Stromal cell of bone marrow (primary cell): ENCODE results near the gene VAT1L.
"Not testable (repeated sequence)": the region's sequence is repeated elsewhere in the genome, so short reads cannot be mapped to it uniquely, and the experiment has no call there.

Experiments used
- DNase-seq: peaks from one replicate; pipeline ENCODE4 v3.0.0-alpha.2; 2012; ENCODE audit warnings: low read depth

The VAT1L gene

DNA sequence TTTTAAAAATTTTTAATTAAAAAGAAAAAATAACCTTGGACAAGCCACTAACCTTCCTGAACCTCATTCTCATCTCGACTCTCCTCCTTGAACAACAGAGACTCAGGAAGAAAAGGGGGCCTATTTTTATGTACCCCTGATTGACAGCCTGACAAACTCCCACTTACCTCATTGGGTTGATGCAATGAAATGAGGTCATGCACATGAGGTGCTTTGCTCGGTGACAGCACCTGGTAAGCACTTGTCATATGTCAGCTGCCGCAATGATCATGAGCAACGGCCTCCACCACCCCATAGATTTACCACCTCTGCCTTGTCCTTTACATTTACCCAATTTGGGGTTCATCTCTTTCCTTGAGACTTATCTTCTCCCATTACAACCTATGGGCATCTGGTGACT lies 167.9 kb downstream of the VAT1L start:
- DNase-seq = no peak

DNA sequence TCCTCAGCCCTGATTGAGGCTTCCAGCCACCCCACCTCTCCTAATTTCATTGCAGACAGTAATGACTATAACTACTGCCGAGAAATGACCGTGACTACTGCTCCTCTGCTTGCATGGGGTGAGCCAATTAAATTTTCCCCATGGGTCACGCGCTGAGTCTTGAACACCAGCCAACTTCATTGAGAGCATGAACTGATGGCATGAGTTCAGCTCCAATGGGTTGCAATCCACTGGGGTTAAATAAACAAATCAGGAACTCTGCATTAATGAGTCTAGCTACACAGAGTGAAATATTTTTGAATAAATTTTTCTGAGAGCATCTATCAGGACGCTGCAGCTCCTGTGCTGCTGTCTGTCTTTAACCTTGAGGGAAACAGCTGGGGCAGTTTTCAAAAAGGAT lies 172.4 kb downstream of the VAT1L start:
- DNase-seq = no peak

DNA sequence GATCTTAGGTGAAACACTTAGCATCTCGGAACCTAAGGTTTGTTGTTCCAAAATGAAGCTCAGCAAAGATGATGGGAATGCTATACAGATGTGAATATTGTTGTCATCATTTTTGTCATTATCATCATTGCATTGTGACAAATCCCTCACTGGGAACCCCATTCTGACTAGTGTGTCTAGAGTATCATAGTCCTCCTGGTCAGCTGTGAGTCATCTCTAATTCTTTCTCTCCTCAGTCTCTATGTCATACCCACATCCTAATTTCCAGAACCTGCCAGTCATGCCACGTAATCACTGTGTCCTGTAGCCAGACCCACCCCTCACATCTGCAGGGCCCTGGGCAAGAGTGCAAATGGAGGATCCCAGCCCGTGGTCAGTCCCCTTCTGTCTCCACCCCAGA lies 173.4 kb downstream of the VAT1L start:
- no peak for DNase-seq

GRCh38 chr16:77962689-77963088 lies 174.3 kb downstream of the VAT1L start:
- DNase-seq = no peak

DNA sequence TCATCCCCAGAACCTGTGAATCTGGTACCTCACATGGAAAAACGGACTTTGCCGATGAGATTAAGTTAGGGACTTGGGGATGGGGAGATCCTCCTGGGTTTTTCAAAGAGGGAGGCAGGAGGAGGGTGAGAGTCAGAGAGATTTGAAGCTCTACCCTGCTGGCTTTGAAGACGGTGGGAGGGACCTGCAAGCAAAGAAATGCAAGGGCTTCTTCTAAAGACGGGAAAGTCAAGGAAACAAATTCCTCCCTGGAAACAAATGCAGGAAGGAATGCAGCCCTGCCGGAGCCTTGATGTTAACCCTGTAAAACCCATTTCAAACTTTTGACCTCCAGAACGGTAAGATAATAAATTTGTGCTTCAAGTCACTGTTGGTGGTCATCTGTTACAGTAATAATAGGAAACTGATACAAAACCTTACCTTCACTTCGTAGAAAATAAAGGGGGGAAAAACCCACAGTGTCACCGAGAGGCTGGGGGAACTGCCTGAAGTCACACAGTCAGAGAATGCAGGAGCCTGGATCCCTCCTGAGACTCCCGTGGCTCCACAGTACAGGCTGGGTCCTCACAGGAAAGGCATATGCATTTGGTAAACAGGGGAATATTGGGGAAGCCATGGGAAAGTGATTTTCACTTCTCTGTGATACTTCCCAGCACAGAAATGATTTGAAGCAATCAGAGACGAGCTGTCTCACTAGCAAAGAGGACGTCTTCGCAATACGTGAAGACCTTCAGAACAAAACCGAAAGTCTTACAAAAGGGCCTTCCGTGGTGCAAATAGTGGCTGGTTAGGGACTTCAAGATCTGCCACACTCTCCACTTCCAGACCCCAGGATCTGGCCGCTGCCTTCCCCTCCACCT lies 175.1 kb downstream of the VAT1L start:
- no peak for DNase-seq

DNA sequence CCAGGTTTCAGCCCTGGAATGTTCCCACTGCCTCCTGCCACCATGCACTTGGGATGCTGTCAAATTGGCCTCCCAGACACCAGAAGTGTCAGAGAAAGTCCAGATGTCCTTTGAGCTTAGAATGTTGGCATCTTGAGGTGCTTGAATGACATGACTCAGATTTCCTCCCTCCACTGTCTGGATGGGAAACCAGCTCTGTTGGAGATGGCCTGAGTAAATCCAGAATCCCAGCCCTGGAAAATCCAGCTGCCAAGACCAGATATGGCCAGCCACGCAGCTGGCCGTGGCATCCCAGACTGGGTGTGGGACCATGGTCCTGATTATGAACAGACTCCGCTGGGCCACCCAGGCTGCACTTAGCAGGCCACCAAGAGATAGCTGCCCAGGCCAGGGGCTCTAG lies 177.0 kb downstream of the VAT1L start:
- no peak for DNase-seq

DNA sequence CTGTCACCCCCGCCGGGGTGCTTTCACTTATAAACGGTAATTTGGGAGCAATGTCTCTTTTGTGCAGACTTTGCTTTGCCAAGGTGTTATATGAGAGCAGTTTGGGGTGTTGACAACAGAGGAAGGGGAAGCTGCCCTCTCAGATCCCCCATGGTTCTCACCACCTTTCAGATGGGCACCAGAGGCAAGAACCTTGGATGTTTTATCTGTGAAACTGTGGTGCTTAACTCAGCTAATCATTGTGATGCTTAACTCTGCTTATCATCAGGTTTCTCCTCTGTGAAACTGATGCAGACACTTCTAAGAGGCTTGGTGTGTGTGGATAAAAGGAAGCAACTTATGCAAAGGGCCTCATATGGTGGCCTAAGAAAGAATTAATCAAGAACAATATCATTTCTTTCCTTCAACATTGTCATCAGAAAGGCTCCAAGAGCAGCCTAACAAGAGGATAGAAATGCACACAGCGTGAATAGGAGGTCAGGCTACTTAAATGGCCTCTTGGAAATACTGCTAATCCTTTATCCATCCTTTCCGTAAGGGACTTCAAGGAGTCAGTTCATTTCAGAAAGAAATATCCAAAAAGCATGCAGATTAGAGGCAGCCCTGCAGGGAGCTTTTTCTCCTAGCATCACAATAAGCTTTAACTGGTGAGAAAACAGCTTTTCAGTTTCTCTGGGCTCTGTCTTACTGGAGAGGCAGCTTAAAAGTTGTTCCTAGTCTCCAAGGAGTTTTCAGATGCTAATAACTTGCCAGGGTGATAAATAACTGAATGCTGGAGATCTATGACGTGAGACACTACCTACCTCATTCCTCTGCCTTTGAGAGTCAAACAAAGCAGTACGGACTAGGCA lies 178.9 kb downstream of the VAT1L start:
- DNase-seq = no peak

DNA sequence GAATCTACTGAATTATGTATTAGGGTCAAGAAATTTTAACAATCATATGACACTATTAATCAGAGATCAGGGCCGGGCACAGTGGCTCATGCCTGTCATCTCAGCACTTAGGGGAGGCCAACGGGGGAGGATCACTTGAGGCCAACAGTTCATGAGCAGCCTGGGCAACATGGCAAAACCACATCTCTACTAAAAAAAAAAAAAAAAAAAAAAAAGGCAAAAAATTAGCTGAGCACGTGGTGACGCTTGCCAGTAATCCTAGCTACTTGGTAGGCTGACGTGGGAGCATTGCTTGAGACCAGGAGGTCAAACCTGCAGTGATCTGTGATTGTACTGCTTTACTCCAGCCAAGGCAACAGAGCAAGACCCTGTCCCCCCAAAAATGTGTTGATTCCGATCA lies 181.5 kb downstream of the VAT1L start:
- DNase-seq = no peak

DNA sequence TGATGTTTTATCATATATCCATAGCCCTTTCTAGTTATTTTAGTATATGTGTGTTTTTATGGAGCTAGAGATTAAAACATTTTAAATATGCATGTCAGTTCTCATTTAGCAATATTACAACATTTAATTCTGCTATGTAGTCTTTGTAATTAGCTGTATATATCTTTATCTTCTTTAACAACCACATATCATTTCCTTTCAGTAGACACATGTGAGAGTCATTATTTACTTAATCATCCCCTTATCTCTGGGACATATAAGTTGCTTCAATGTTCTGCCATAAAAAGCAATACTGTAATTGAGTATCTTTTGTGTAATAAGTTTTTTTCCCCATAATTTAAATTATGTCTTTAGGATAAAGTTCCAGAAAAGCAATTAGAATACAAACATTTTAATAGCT lies 182.0 kb downstream of the VAT1L start:
- DNase-seq = no peak

GRCh38 chr16:77971306-77972061 lies 183.1 kb downstream of the VAT1L start:
- DNase-seq = peak; percentile 43

GRCh38 chr16:77972062-77972392 lies 183.7 kb downstream of the VAT1L start:
- no peak for DNase-seq

- no peak for DNase-seq
Observed at GRCh38 chr16:77974883-77975282, 186.5 kb downstream of the VAT1L start.

- DNase-seq = no peak
Observed at GRCh38 chr16:77975942-77976341, 187.6 kb downstream of the VAT1L start.

DNA sequence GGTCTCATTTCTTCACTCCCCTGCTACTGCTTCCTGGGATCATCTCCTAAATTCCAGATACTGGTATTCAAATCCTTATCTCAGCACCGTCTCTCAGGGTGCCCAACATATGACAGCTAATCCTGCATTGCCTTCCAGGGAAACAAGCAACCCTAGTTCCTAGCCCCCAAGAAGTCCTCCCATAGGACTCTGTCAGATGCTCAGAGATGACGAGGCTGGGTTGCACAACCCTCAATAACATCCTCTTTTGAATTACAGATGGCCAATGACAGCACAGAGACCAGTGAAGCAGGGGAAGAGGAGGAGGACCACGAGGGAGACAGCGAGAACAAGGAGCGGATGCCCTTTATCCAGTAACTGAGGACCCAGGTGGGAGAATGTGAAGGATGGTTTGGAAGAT lies 189.0 kb downstream of the VAT1L start:
- no peak for DNase-seq

DNA sequence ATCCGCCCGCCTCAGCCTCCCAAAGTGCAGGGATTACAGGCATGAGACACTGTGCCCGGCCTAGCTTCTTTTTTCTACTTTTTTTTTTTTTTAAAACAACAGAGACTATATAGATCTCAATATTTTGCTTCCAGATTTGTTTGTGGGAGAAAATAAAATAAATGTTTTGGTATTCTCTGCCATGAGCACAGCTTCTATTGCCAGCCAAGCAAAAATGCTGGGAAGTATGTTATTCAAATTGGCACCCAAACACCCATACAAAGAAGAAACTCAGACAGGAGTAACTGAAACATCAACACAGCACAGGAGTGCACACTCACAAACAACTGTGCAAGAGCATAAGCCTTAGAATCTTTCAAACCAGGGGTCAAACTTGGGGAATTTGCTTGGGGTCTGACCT lies 196.7 kb downstream of the VAT1L start:
- DNase-seq = no peak

DNA sequence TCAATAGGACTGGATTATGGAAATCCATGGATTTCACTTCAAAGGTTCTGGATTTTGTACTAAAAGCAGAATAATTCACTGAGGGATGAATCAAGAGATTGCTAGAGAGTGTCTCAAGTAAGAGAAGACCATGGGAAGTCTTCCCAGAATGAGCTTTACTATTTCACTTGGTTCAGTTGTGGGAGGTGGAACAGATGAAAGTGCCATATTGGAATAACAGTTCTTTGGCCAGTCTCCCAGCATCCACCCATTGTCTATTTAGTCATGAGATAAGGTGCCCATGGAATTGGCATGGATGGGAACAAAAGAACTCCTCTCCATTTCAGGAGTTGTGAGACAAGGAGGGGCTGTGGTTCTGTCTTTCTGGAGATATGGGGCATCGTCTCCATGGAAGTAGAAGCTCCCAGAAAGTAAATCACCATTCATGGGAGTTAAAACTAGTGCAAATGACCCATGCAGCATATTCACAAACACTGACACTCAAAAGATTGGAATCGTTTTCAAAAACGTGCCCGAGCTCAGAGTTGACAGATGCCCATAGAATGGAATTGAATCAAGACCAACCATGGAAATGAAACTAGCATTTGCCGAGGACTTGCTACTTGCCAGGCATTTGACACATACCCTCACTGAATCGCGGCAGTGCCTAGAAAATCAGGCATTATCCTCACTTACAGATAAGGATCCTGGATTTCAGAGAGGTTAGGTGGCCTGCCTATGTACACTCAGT lies 197.8 kb downstream of the VAT1L start:
- no peak for DNase-seq

DNA sequence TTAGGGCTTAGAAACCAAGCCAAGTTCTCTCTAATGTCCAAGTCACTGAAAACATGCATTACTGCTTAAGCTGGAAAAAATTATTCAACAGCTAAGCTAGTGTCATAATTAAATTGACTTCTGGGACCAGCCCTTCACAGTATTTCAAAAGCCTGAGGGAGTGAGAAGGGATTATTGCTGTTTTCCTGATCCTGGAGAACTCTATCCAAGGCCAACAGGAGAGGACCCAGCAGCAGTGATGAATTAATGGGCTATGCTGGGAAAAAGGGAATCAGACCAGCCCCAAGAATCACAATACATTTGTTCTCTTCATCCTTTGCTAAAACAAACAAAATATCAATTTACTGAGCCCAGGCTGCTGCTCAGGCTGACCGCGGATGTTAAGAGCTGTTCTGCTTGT lies 199.4 kb downstream of the VAT1L start:
- no peak for DNase-seq

DNA sequence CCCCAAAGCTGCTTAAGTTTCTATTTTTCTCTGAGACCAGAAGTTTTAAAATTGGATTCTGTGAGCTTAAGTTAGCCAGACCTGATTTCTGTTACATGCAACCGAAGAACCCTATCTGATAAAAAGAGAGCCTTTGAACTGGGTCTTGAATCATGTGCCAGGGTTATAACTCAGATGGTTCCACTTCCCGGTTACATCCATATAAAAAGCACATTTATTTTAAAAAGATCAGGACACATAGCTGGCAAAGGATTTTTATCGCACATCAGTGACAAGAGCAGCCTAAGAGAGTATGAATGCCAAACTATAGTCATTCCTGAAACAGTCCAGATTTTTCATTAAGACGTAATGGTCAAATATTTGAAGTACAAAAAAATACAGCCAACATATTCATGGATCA lies 201.5 kb downstream of the VAT1L start:
- DNase-seq = no peak

DNA sequence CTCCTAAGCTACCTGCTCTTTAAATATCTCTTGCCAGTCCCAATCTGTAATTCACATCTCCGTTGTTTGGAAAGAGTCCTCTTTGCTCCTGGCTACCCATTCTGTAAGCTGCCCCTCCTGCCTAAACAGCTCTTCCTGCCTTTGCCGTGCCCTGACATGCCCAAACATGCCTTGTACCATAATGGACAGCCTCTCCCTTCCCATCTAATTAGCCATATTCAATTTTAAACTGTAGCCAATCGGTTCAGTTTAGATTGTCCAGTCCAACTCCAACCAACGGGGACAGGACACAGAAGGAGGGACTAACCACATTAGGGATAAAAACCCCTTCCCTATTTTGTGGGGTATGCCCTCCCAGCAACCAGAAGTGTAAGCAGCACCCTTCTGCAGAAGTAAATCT lies 203.3 kb downstream of the VAT1L start:
- no peak for DNase-seq

DNA sequence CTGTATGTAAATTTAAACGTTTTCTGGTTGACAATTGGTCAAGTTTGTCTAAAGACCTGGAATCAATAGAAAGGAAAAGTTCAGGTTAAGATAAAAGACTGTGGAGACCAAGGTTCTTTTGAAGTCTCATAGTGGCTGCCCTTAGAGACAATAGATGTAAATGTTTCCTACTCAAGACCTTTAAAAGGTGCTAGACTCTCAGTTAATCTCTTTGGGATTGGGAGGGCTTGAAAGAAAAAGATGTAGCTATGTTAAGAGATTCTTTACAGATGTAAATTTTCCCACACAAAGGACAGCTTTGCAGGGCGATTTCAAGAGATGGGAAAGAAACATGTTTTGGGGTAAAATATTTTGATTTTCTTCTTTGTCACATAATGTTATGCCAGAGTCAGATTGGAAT lies 204.0 kb downstream of the VAT1L start:
- not testable (repeated sequence) for DNase-seq

DNA sequence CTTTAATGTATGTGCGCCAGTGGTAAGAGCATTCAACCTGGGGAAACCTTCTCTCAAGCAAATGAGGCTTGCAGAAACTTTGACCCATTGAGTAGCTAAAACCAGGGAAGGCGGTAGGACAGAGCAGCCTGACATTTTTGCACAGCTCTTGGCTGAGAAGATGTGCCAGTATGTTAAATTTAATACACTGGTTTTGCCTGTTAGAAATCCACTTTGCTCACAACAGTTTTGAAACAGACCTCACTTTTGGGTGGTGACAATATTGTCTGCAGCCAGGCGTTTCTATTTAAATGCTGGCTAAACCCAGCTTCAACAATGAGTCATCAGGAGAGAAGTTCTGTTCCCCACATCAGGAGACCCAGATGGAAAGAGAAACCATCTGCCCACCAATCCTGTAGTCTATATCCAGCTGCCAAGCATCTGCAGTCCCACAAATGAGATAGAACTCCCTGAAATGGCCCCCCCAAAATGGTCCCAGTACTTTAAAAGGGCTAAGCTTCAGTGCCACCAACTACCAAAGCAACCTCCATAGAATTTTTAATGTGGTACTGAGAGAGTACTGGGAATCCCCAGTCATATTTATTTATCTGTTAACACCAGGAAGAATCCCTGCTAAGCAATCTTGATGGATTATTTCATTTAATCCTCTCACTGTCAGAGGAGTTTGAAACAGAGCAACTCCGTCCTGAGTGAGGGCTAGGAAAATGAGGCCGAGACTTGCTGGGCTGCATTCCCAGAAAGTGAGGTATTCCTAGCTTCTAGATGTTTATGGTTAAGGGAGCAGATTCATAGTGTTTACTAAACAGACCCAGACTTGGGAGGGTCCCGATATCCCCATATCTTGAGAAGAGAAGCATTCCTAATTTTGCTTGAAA lies 205.0 kb downstream of the VAT1L start:
- no peak for DNase-seq
